Measurements from ENCODE around the gene TSSC4.

TSSC4 gene

GRCh38 chr11:2369320-2369719 lies 31.2 kb upstream of the TSSC4 start:
- no peak for DNase-seq (ENCODE audit: low read depth in 3 of 3)

- no peak for DNase-seq (ENCODE audit: low read depth in 3 of 3)
Observed at GRCh38 chr11:2369896-2370295, 30.7 kb upstream of the TSSC4 start.

DNA sequence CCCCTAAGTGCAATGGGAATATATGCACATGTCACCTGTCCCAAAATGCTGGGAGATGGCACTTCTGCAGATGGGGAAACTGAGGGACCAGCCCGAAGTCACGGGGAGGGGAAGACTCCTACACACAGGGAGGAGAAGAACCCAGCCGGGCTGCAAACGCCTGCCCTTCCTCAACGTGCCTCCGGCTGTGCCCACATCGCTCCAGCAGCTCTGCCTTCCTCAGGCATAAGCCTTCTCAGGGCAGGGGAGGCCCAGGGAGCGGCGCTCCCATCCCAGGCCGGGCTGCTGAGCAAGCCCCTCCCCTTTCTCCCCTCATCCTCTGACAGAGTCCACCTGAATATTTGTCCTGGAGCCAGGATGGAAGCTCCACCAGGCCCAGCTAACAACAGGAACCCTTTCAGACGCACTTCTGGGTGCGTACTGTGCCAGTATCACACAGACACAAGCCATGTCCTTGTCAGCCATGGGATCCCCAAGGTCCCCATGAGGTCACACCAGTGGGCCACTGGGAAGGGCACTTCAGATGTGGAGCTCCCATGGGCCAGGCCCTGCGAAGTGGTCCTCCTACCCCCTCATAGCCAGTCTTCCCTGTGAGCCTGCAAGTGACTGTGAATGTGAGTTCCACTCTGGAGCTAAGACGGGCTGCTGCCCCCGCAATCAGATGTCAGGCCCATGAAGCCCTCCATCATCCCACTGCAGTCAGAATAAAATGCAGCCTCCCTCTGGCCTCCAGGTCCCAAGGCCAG lies 25.9 kb upstream of the TSSC4 start:
- no peak for DNase-seq (ENCODE audit: low read depth in 3 of 3)

GRCh38 chr11:2375341-2375853 lies 25.2 kb upstream of the TSSC4 start:
- no peak for DNase-seq (ENCODE audit: low read depth in 3 of 3)

DNA sequence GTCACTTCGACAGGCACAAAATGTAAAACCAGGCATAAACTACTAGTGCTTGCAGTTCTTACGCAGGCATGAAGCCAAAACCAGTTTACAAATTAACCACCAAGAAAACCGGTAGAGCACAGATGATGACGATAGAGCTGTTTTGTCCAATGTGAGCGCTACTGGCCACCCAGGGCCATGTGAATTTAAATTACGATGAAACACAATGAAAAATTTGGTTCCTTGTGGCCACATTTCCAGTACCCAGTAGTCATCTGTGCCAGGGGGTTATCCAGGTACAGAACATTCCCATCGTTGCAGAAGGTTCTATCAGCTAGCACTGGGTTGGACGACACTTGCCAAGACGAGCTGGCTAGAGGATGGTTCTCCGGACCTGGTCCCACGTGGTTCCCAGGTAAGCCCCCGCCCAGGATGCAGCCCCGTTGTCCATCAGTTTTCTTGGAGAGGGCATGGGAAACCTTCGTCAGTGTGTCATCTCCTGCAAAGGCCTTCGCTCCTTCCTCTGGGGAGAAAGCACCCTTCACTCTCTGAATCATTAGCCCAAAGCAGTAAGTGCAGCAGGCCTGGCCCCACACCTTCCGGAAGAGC lies 24.5 kb upstream of the TSSC4 start:
- no peak for DNase-seq (ENCODE audit: low read depth in 3 of 3)

GRCh38 chr11:2376751-2377451 lies 23.6 kb upstream of the TSSC4 start, which contains the start of gene CD81:
Gene CD81, plus strand, starts transcription at chr11:2377310. Its CDS starts 240 bp downstream, at chr11:2377550.
- peak; percentile 35 to 51 (median 39) for DNase-seq (ENCODE audit: low read depth in 3 of 3)

- DNase-seq (ENCODE audit: low read depth in 3 of 3), result peak in 1 of 3 donors; percentile 58
Observed at GRCh38 chr11:2377511-2378443, 22.8 kb upstream of the TSSC4 start.

- no peak for DNase-seq (ENCODE audit: low read depth in 3 of 3)
Observed at GRCh38 chr11:2378527-2379210, 21.9 kb upstream of the TSSC4 start.

GRCh38 chr11:2379466-2380174 lies 20.9 kb upstream of the TSSC4 start:
- no peak for DNase-seq (ENCODE audit: low read depth in 3 of 3)

GRCh38 chr11:2380396-2380795 lies 20.2 kb upstream of the TSSC4 start:
- no peak for DNase-seq (ENCODE audit: low read depth in 3 of 3)

- DNase-seq (ENCODE audit: low read depth in 3 of 3), result no peak
Observed at GRCh38 chr11:2380807-2381350, 19.7 kb upstream of the TSSC4 start.

DNA sequence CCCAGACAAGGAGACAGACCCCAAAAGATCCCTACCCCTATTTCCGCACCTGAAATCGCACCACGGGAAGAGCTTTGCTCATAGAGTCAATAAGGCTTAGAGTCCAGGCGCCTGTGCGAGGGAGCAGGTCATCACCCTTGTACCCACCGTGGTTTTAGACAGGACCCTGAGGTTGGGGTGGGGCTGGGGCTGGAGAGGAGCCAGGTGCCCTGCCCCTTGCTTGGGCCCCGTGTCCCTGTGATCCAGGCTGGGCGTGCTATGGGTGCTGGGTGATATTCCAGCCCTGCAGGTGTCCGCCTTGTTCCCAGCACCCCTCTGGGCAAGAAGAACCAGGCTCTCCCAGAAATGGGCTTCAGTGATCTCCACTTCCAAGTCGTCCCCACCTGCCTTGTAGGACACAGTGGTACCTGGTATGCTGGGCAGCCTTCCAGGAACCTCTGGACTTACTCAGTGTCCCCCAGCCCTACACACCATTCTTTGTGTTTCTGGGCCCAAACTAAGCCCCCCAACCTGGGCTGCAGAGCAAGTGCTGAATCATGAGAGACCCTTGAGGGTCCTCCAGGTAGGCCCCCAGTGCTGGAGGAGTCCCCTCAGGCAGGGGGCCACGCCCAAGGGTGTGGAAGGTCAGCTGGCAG lies 18.9 kb upstream of the TSSC4 start:
- DNase-seq (ENCODE audit: low read depth in 3 of 3), result no peak

GRCh38 chr11:2382129-2382517 lies 18.4 kb upstream of the TSSC4 start:
- DNase-seq (ENCODE audit: low read depth in 3 of 3), result no peak

GRCh38 chr11:2382936-2383851 lies 17.4 kb upstream of the TSSC4 start:
- DNase-seq (ENCODE audit: low read depth in 3 of 3), result no peak

DNA sequence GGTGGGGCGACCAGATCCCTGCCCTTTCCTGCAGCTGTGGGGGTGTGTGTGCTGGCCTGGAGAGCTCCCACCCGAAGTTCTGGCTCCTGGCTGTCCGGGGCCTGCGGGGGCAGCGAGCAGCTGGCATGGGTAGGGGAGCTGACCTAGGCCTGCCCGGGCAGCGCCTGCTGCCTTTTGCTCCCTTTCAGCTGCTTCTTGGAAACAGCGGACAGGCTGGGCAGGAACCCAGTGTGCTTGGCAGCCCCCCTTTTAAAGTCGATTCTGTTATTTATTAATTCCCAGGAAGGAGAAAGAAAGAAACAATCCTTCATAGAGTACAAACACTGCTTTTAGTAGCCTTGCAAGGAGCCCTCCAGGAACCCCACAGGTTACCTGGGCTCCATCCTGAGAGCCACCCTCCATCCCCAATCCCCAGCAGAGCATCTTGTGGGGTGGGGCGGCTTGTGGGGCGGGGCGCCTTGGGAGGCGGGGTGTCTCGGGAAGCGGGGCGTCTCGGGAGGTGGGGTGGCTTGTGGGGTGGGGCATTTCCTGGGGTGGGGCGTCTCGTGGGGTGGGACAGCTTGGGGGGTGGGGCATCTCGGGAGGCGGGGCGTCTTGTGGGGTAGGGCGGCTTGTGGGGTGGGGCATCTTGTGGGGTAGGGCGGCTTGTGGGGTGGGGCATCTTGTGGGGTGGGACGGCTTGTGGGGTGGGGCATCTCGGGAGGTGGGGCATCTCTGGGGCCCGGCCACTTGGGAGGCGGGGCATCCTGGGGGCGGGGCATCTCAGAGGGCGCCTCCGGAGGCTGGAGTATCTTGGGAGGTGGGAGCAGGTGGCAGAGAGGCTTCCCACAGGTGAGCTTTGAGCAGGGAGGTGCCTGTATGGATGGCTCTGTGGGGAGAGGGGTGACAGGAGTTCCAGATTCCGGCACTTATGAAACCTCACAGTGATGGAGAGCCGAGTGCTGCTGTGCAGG lies 16.4 kb upstream of the TSSC4 start:
- DNase-seq (ENCODE audit: low read depth in 3 of 3), result peak in 1 of 3 donors; percentile 19

- no peak for DNase-seq (ENCODE audit: low read depth in 3 of 3)
Observed at GRCh38 chr11:2385156-2386151, 15.1 kb upstream of the TSSC4 start.
